K562 (cell line): Measurements from ENCODE around the gene PPP1R14D. TPM values are rescaled to one million over a fixed set of nuclear protein-coding genes. Genes with fewer than 3 reads are reported as not detected.
A peak's percentile ranks its signal among the peaks of the same experiment; 100 is the strongest.

ENCODE experiments used
- BRF2 ChIP-seq: IDR thresholded peaks from 3 replicates; pipeline ENCODE4 v1.6.1; 2011; ENCODE audit warnings: borderline replicate concordance, mild to moderate bottlenecking; ENCODE audit not compliant: insufficient read length, insufficient read depth
- CEBPG ChIP-seq, 3 experiments: fragments of 200-800 bp in 1 of 3; sonication (Bioruptor generic) in 1 of 3; sonication (generic) in 1 of 3; formaldehyde crosslinking in 1 of 3; IDR thresholded peaks in 2 of 3; conservative IDR thresholded peaks in 1 of 3; 2 replicates each; pipeline versions ENCODE4 v1.6.1 to v1.8.0; 2016 to 2022; ENCODE audit warnings: missing compliant biosample characterization in 2 of 3, missing genetic modification characterization in 2 of 3, mild to moderate bottlenecking in 1 of 3, missing genetic modification reagents in 1 of 3
- CEBPZ ChIP-seq: fragments of 150-350 bp; IDR thresholded peaks from 2 replicates; pipeline ENCODE4 v1.6.1; 2014; ENCODE audit warnings: low read depth, mild to moderate bottlenecking, low read length, borderline replicate concordance
- CGGBP1 ChIP-seq: fragments of 250-450 bp; sonication (Bioruptor Pico); IDR thresholded peaks from 2 replicates; pipeline ENCODE4 v1.9.0; 2021; ENCODE audit warnings: mild to moderate bottlenecking
- CHD2 ChIP-seq: IDR thresholded peaks from 2 replicates; pipeline ENCODE4 v1.6.1; 2011; ENCODE audit warnings: low read depth, low read length
- EP300 ChIP-seq: IDR thresholded peaks from 2 replicates; pipeline ENCODE4 v1.6.1; 2012; ENCODE audit warnings: low read length, improper control_type of control experiment
- EZH2 ChIP-seq: IDR thresholded peaks from 2 replicates; pipeline ENCODE4 v1.6.1; 2012; ENCODE audit warnings: low read depth, mild to moderate bottlenecking, inconsistent platforms, low read length, borderline replicate concordance
- FOXA1 ChIP-seq: fragments of 450-650 bp; IDR thresholded peaks from 2 replicates; pipeline ENCODE4 v1.6.1; 2016; ENCODE audit warnings: mild to moderate bottlenecking, borderline replicate concordance
- FOXA3 ChIP-seq, 2 experiments: fragments of 450-650 bp in 1 of 2; sonication (generic) in 1 of 2; formaldehyde crosslinking; IDR thresholded peaks in 1 of 2; conservative IDR thresholded peaks in 1 of 2; 2 replicates each; pipeline versions ENCODE4 v1.4.0 to v1.8.0; 2020 to 2022; ENCODE audit warnings: mild to moderate bottlenecking in 2 of 2, missing genetic modification reagents in 1 of 2
- MAX ChIP-seq: sonication (generic); formaldehyde crosslinking; IDR thresholded peaks from 2 replicates; pipeline ENCODE4 v1.9.0; 2022; ENCODE audit warnings: mild to moderate bottlenecking, missing genetic modification reagents
- MBD2 ChIP-seq: sonication (generic); IDR thresholded peaks from 2 replicates; pipeline ENCODE4 v1.6.1; 2016; ENCODE audit warnings: low read depth, borderline replicate concordance
- RBM15 ChIP-seq: fragments of 200-400 bp; formaldehyde crosslinking; IDR thresholded peaks from 2 replicates; pipeline ENCODE4 v1.6.1; 2018; ENCODE audit warnings: mild to moderate bottlenecking, low read length, moderate library complexity; ENCODE audit not compliant: insufficient read depth
- SAFB ChIP-seq: fragments of 200-400 bp; formaldehyde crosslinking; IDR thresholded peaks from 2 replicates; pipeline ENCODE4 v1.6.1; 2017; ENCODE audit warnings: low read depth, low read length, borderline replicate concordance
- STAT6 ChIP-seq: sonication (generic); formaldehyde crosslinking; IDR thresholded peaks from 2 replicates; pipeline ENCODE4 v1.8.1; 2023; ENCODE audit warnings: mild to moderate bottlenecking, missing genetic modification reagents
- THRA ChIP-seq: fragments of 450-650 bp; IDR thresholded peaks from 2 replicates; pipeline ENCODE4 v1.6.1; 2017; ENCODE audit warnings: mild to moderate bottlenecking, moderate library complexity
- ZC3H4 ChIP-seq: sonication (generic); formaldehyde crosslinking; IDR thresholded peaks from 2 replicates; pipeline ENCODE4 v1.9.0; 2021; ENCODE audit warnings: missing genetic modification reagents, borderline replicate concordance
- ZNF384 ChIP-seq: IDR thresholded peaks from 2 replicates; pipeline ENCODE4 v1.6.1; 2012; ENCODE audit warnings: low read depth, low read length, improper control_type of control experiment
- polyA plus RNA-seq, 8 experiments: library from polyadenylated mRNA; depleted of rRNA in 4 of 8; stranded (reverse) in 5 of 8; unstranded in 3 of 8; fragments of >200 nt; fragmentation: Nextera tagmentation in 2 of 8; fragmentation: Illumina TruSeq in 1 of 8; extraction: Ambion mirVana in 2 of 8; extraction: Trizol in 1 of 8; gene quantifications; 2 replicates each; pipeline versions ENCODE4 v1.2.1 to v1.2.3, GENCODE V29; 2011 to 2014; ENCODE audit warnings: inconsistent platforms in 1 of 8, missing spikeins in 1 of 8
- total RNA-seq, 7 experiments: library from RNA; depleted of rRNA in 6 of 7; stranded (reverse); fragments of >200 nt in 6 of 7; fragmentation: Illumina TruSeq in 2 of 7; extraction: Trizol in 2 of 7; gene quantifications; 2 replicates each; pipeline versions ENCODE4 v1.2.1 to v1.2.3, GENCODE V29; 2011 to 2021; ENCODE audit warnings: low replicate concordance in 1 of 7

PPP1R14D gene
- total and polyA plus RNA-seq, 9 of the 15 experiments (the other 6 are each of a cell fraction or from before 2014, with no cell fraction given): 0.11 to 0.18 TPM; not detected in 7

- TF ChIP-seq CEBPG (CRISPR knock-in tag; IDR thresholded peaks at IDR 0.05) (no peak), CEBPG (tag; conservative IDR thresholded peaks at IDR 0.05 in 1 of 2, IDR thresholded peaks at IDR 0.05 in 1 of 2) (no peak), BRF2 (no peak), MAX (CRISPR knock-in tag) (peak; percentile 30; the same call in 1 of the 2 replicates), CGGBP1 (CRISPR knock-in tag) (no peak), ZNF384 (peak; percentile 12; the same call in 1 of the 2 replicates), EZH2 (no peak), ZC3H4 (CRISPR knock-in tag) (no peak), RBM15 (no peak), SAFB (peak; percentile 68; the same call in 1 of the 2 replicates), FOXA3 (CRISPR knock-in tag; conservative IDR thresholded peaks at IDR 0.05 in 1 of 2, IDR thresholded peaks at IDR 0.05 in 1 of 2) (no peak), STAT6 (0 out of 2 replicates have a peak, but pooled peaks have one; percentile 21), CEBPZ (no peak), MBD2 (no peak), FOXA1 (no peak), THRA (no peak), EP300 (no peak), CHD2 (no peak)
Observed at GRCh38 chr15:40857601-40858341, 29.3 kb upstream of the PPP1R14D start (continued).
